HG02981 (cell line): Measurements from ENCODE around the gene KIF25.
"Not testable (repeated sequence)": the region's sequence is repeated elsewhere in the genome, so short reads cannot be mapped to it uniquely, and the experiment has no call there.

Experiments used
- ATAC-seq: cut with Tn5 transposase; IDR thresholded peaks from one replicate; pipeline ENCODE4 v1.9.1; 2021; ENCODE audit warnings: mild to moderate bottlenecking, moderate library complexity; ENCODE audit not compliant: unreplicated experiment

Gene KIF25

DNA sequence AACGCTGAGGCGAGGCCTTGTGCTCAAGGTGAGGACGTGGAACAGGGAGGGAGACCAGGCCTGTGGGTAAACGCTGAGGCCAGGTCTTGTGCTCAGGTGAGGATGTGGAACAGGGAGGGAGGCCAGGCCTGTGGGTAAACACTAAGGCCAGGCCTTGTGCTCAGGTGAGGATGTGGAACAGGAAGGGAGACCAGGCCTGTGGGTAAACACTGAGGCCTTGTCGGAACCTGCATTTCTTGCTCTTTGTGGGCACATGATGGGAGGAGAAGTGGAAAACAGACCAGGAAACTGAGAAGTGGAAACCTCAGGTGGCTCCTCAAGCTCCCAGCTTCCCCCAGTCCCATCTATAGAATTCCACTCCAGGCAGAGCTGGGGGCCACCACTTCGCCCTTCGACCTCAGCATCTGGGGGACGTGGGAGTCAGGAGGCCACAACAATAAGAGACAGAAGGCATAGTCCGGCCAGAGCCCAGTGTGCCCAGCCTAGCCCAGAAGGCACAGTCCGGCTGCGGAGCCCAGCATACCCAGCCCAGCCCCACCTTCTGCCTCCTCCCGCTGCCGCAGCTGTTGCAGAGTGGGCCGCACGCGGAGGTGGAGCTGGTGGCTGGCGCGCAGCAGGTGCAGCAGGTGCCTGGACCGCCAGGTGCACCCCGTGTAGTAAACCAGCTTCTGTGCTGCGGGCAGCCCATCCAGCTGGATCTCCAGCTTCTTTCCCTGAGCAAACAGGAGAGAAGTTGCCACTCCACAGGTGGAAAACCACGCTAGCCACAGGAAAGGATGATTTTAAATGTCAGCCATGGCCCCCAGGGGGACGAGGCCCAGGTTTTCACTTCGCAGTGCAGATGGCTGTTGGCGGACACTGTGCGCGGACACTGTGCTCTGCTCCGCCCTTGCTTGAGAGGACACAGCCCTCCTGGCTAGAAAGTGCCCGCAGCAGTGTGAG lies 64.1 kb downstream of the KIF25 start:
- ATAC-seq: no peak

DNA sequence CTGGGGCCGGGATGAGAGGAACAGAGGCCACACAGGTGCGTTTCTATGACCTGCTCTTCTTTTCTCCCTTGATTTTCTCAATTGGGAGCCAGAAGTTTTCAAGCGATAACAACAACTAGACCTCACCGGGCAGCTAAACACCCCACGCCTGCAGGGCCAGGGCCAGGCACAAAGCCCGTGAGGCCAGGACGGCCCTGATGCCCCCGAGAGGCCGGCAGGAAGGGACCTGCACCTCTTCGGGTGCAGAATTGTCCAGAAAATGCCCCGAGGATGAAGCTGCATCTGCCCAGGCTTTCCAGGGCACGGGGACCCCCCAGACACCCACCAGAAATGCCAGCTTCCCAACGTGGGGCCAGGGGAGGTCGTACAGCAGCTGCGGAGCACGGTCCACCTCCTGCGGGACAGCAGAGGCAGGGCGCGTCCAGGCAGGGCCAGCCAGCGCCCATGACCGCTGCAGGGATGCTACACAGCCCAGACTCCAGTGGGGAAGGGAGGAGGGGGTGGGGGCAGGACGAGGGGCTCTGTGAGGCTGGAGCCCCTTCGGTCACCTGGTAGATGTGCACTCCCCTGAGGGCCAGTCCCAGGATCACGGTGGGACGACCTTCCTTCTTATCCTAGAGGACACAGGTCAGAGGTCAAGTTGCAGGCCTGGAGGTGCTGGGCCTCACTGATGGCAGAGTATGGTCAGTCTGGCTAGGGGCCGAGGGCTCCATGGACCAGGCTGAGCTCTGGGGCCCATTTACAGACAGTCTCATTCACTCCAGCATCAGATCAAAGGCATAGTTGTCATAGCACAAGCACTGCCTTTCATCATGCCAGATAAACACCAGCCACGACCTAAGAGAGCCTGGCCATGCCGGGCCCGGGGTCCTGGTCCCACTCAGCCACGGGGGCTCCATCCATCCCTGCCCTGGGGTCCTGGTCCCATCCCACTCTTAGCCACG lies 65.1 kb downstream of the KIF25 start:
- ATAC-seq: no peak

DNA sequence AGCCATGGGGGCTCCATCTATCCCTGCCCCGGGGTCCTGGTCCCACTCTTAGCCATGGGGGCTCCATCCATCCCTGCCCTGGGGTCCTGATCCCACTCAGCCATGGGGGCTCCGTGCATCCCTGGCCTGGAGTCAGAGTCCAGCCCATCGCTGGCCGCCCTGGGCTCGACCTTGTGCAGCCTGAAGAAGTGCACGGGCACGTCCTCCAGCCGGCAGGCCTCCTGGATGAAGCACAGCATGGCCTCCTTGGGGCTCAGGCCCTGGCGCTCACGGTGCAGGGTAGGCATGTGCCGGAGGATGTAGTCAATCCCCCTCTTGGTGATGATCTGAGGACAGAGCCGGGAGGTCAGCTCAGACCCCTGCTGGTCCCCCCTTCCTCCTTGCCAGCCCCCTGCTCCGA lies 66.0 kb downstream of the KIF25 start:
- ATAC-seq: no peak

DNA sequence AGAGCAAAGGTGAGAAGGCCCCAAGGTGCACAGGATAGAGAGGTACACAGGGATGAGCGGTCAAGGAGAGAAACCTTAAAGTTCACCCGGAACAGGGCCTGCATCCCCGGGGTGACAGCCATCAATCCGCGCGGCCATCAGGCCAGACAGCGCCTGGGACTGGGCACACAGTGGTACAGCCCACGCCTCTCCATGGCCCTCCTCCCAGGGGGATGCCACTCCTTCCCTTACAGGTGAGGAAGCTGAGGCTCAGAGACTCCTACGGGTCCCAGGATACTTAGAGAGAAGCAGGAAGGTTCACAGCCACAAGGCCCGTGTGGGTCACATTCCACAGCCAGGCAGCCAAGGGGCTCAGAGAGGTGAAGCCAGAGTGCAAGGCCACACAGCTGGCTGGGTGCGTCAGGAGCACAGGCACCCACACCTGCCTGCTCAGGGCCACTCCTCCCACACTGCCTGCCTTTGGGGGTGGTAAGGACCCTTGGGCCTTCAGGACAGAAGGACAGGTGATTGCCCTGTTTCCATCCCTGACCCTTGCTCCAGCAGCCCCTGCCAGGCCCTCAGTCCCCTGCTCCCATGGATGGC lies 66.8 kb downstream of the KIF25 start:
- no peak for ATAC-seq

DNA sequence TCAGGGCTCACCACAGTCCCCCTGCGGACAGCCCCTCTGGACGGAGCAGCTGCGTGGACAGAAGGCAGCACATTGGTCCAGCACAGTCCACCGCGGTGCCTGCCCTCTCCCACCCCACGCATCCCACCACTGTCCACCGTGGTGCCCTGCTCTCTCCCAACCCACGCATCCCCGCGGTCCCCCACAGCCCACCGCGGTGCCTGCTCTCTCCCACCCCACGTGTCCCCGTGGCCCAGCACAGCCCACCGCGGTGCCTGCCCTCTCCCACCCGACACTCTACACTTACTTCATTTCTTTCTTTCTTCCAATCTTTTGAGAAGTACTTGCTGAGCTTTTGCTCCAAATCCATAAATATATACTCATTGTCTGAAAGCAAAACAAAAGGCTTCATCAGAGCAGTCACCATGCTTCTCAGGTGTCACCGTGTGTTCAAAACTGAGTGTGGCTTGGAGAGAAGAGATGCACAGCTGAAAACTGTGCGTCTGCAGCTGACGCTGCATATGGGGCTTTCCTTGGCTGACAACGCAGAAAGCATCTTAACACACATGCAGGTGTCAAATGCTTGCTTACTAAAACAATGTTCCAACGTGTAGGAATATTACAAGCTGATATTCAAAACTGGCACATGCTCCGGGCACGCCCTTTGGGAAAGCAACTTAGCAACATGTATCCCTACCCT lies 69.7 kb downstream of the KIF25 start:
- ATAC-seq: no peak

DNA sequence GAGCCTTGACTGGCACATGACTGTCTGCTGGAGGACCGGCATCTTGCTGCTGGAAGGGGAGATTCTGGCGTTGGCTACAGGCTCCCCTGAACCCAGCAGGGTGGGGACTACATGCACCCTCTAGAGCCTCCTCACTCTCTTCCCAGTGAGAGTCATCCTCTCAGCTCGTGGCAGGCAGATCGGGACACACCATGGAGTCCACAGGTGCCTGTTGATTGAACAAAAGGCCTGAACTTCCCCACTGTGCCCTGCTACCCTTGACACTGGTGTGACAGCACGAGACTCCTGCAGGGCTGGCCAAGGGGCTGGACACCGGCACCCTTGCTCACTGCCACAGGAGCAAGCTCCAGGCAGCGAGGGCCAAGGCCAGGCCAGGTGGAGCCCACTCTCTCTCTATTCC lies 73.3 kb downstream of the KIF25 start:
- no peak for ATAC-seq

DNA sequence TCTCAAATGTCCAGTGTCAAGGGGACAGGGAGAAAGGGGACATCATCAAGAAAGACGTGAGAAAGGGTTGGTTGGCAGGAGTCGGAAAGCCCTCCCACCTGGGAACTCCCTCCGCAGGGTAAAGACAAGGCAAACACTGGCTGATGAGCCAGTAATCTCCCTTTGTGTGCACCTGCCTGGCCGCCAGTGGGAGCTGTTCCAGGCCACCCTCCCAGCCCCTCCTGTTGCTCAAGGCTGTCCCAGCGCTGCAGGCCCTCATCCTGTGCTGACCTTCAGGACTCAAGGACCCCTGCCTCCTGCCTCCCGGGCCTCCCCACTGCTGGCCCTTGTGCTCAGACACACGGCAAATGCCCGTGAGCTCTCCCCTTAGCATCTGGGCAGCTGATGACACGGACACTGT lies 74.1 kb downstream of the KIF25 start:
- ATAC-seq: no peak

DNA sequence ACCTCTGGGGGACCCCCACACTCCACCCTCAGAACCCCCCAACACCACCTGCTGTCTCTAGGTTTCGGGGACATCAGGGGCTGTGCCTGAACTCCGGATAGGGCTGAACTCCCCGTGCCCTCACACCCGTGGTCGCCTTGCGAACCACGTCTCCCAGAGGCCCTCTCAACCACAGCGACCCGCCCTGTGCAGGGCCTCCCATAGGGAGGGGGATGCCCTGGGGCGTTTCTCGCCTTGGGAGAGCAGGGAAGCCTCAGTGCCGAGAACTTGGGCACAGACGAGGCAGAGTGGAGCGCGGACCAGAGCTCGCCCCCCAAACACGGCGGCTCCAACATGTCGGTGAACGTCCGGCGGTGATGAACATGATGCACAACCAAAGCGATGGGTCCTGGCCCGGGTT lies 74.8 kb downstream of the KIF25 start:
- ATAC-seq: no peak

DNA sequence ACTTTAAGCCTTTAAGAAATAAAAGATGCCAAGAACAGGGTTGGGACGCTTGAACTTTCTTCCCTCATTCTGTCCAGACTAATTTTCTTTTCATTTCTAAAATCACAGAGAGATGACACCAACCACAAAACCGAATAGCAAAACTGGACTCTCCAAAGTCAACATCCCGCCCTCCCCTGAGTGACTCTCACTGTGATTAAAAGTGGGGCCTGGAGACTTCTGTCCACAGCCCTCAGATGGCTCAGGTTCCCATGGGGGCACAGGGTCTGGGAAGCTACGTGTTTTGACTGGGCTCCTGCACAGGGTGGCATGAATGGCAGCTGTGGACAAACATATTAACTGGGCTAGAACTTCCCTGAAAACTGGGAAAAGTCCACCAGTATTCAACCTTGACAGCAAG lies 75.3 kb downstream of the KIF25 start:
- ATAC-seq: no peak

DNA sequence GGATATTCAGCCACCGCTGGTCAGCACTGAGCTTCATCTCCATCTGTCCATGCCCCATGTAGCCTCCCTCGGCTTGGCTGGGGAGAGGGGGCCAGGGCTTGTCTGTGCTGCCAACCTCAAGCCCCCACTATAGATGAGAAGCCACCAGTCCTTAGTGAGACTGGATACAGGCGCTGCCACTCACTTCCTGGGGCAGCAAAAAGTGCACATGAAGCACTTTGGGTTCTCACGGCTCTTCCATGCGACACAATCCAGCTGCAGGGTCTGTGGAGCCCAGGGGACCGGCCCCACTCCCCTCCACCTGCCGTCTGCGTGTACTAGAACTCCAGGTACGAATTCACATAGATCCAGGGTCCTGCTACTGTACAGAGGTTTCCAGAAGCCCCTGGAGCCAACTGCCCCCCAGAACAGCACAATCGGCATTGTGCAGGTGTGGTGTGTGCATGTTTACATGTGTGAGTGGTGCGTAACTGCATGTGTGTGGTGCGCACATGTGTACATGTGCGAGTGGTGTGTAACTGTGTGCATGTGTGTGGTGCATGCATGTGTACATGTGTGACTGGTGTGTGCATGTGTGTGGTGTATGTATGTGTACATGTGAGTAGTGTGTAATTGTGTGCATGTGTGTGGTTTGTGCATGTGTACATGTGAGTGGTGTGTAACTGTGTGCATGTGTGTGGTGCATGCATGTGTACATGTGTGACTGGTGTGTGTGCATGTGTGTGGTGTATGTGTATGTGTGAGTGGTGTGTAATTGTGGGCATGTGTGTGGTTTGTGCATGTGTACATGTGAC lies 76.7 kb downstream of the KIF25 start:
- ATAC-seq: no peak

DNA sequence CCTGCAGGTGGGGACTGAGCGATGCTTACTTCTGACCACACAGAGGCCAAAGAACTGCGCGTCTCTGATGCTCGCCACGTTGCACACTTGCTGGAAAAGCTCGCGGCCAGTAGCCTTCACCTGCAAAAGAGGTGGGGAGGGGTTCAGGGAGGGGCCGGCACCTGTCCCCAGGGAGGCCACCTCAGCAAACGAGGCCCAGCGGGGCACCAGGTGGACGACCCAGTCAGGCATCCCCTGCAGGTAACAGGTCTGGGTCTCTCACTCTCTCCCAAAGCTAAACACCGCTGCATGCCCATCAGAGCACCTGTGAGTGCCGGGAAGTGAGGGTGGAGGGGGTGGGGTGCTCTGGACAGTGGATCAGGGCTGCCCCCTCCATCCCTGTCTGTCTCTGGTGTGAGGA lies 77.7 kb downstream of the KIF25 start:
- ATAC-seq: no peak

DNA sequence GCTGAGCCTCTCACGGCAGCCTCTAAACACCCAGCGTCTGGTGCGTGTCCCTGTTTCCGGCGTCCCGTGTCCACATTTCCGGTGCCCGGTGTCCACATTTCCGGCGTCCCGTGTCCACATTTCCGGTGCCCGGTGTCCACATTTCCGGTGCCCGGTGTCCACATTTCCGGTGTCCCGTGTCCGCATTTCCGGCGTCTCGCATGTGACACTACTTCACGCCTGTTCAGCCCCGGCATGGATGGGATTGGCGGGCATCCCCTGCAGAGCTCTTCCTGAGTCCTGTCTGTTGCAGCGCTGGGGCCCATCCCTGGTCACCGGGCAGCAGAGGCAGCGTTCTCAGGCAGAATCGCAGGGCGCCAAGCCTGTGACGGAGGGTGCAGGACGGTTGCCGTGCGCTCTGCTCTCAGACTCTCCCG lies 78.3 kb downstream of the KIF25 start:
- ATAC-seq: no peak

DNA sequence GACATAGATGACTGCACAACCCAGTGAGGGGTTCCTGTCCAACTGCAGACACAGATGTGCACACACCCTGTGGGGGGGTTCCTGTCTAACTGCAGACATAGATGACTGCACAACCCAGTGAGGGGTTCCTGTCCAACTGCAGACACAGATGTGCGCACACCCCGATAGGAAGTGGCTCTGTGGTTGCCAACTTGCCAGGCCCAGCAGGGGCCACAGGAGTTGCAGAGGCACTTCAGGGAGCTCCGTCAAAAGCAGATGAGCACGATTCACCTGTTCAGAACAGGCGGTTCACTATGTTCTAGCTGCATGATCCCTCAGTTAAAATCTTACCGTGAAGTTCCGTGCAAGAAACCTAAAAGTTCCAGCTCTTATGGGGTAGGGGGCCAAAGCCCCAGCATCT lies 79.9 kb downstream of the KIF25 start:
- not testable (repeated sequence) for ATAC-seq

DNA sequence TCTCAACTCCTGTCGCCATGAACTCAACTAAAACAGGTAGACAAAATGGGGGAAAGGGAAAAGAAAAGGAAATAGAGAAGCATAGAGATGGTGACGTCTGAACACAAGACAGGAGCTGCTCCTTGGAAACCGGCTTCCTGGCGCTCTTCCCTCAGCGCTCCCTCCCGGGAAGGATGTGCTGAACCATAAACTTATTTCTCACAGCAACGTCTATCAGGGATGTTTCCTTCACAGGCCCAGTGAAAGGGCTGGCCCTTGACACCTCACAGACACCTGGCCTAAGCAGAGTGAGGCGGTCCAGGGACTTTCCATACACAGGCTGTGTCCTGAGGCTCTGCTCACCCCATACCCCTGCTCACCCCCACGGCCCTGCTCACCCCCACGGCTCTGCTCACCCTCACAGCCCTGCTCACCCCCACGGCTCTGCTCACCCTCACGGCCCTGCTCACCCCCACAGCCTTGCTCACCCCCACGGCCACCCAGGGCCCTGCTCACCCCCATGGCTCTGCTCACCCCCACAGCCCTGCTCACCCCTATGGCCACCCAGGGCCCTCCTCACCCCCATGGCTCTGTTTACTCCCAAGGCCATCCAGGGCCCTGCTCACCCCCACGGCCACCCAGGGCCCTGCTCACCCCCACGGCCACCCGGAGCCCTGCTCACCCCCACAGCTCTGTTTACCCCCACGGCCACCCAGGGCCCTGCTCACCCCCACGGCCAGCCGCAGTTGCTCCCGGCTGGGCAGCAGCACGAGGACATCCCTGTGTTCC lies 80.9 kb downstream of the KIF25 start:
- ATAC-seq: no peak

DNA sequence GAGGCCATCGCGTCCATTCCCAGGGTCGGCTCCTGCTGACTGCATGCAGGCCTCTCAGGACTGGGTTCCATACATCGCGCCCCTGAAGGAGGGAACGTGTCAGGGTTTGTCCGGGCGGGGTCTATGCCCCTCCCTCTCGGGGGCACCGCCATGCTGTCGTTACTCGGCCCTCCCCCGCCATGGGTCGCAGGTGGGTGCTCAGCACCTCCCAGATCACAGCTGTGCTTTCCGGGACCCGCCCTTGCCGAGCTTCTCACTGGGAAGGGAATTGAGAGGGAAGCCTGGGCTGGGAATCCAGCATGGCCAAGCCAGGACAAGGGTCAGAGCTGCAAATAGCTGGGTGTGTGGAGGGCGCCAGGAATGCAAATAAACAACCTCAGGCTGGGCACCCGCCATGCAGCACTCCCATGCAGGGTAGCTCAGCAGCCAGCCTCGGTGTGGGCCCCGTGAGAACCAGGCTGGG lies 81.5 kb downstream of the KIF25 start, which contains the start of gene FRMD1:
Gene FRMD1 (minus strand): TSS at position 270 of the 463 bp plus-strand sequence. CDS start 118 bp downstream, at position 152.
- ATAC-seq: no peak

DNA sequence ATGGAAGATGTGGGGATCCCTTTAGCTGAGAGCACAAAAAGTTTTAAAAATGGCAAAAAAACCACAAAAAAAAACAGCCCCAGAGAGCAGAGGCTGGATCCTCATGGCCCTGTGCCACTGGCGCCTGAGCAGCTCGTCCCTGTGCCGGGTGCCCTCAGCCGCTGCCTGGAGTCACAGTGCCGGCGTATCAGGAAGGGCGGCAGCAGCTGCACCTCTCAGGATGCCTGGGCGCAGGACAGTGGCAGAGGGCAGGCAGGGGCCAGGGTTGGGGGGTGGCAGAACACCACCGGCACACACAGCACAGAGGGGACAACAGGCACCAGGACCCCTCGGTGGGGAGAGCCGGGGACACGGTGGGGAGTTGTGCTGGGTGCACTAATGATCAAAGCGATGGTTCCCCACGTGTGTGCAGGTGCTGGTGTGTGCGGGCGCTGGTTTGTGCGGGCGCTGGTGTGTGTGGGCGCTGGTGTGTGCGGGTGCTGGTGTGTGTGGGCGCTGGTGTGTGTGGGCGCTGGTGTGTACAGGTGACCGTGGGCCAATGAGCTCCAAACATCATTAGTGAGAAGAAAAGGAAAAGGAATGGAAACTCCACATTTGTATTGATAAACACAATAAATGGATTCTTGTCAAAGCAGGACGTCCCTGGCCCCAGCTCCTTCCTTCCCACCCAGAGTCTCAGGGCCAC lies 83.1 kb downstream of the KIF25 start:
- ATAC-seq: no peak

DNA sequence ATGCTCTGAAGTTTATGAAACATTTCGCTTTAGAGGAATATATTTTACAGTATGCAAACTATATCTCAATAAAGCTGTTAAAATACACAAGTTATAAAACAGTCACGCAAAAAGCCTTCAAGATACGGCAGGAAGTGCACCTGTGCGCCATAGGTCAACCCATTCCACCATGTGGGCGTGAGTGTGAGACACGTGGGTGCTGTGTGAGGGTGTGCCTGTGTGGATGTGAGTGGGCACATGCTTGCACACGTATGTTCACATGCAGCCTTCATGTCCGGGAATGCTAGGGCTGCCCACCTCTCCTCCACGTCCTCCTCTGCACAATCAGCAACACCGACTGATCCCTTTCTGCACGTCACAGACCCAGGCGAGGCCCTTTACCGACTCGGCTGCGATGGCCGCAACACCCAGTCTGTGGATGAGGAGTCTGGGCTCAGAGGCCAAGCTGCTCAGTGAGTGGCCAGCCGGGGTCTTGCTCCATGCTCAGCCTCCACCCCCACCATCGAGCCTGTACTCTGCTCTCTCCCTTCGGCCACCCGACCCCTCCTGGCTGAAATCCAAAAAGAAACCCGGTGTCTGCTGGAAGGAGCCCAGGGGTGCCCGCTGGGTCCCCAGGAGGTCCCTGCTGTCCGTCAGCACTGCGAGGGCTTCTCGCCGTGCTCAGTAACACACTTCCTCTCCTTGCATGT lies 84.5 kb downstream of the KIF25 start:
- ATAC-seq: no peak
